HG03439 (cell line): ENCODE results near the gene PDE7B.

Experiments
- ATAC-seq: cut with Tn5 transposase; IDR thresholded peaks from one replicate; pipeline ENCODE4 v1.9.1; 2021; ENCODE audit warnings: mild to moderate bottlenecking, moderate library complexity; ENCODE audit not compliant: unreplicated experiment

Gene PDE7B

DNA sequence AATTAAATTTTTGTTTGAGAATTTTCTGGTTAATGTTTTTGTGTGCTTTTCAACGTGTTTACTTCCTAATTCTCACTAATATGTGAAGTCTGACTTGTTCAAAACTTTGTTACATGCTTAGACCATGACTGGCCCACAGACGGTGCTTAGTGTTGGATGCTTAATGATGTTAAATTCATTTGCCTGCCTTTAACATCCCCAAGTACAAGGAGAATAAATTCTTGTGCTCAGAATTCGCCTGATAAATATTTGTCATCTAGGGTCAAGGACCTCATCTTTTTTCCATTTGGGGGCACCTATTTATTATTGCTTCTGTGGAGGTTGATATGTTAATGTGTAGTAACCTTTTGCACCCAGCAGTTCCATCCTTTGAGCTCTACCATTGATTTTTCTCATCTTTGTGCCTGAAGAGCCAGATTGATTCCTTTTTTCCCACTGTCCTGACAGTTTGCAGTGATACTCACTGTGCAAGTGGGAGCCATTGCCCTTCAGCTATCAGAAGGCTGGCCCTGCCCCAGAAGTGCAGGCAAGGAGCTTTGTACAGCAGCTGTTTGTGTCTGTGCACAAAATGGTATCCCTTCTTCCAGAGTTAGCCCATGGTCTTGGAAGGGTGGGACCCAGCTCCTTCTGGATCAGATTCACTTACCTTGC, 170.8 kb downstream of the PDE7B start:
- ATAC-seq = no peak

DNA sequence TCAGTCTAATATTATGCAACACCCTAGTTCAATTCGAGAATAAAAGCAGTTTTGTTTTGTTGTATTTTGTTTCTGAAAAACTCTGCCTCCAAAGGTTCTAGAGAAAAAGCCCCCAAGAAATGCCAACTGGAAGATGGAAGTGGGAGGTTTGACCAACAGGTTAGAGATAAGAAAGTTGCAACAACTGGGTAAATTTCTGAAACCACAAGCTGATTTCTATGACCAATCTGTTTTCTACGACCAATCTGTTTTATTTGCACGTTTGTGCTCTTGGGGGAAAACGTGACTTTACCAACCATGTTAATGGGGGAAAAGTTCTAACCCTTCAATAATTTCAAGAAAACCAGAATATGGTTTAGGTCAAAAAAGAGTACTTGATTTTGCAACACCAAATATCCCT, 173.2 kb downstream of the PDE7B start:
- ATAC-seq = no peak

DNA sequence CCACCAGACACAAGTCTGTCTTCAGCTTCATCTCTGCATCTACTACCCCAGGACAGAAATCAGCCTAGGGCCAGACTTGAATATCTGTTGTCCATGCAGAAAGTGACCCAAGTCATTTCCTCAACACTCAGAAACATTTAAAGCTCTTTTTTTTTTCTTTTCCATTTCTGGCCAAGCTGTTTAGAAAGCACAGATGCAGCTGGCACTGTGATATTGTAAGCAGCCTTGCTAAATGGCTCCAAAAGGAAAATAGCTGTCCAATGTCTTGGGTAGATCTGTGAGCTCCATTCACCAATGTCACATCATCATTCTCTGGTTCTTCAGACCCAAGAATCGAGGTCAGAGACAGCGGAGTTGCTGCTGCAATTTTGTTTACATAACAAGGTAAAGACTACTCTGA, 174.2 kb downstream of the PDE7B start:
- ATAC-seq = no peak

DNA sequence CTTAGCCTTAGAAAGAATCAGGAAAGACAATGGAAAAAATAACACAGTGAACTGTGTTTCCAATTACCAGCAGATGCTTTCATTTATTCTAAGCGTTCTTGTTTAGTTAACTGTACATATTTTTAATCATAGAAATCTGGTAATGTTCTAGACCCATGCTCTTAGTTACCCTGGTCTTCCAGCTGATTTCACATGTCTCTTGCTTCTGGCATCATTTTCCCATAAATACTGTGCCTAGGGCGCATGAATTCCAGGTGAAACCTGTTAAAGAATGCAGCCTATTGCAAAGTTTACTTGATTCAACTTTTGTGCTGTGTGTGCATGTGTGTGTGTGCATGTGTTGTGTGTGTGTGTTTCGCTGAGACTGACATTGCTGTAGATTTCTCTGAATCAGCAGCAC, 178.6 kb downstream of the PDE7B start:
- ATAC-seq = no peak

DNA sequence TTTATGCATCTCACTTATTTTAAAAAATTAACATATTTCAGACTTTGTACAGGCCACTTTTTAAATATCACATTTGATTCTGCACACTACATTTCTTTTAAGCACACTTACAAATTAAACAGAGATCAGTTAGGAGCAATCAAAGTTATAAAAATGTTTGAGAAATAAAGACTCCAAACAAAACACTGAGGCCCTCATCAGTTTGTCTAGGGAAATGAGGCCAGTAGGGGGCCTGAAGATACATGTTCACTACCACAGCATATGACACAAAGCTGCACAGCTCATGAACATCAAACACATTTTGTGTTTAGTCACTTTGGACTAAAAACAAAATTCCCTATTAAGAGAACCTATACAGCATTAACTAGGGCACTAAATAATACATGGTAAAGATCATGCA, 180.5 kb downstream of the PDE7B start:
- ATAC-seq = no peak

DNA sequence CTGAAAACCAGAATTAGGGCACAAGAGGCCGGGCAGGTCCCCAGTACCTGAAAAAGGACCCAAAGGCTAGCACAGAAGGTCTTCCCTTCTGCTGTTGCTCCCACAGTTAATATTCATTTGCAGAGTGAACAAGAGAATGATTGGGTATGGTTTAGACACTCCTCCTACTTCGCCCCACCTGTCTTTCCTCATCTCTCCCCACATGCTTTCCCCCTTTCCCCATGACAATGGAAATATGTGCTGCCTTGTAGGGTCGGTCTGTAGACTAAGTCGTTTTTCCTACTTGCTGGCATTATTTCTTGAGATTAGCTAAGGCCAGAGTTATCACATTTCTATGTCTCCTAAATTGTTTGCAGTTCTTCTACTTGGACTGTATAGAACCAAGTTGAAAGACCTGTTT, 181.9 kb downstream of the PDE7B start:
- no peak for ATAC-seq

DNA sequence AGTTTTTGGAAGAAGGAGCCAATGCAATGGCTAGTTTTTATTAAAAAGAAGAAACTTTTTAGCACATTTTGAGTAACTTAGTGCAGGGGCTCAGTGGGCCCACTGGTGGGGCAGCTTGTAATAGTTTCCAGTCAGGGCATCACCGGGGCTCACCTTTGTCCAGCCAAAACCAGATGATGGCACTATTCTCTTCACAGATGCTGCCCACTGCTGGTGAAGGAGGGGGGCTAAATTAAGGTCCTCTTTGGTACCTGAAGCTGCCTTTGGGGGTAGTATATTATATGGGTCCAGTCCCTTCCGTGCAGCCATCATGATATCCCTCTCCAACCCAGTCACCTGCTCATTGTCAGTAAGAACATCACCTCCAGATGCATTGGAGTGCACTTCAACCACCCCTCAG, 182.9 kb downstream of the PDE7B start:
- ATAC-seq = no peak

DNA sequence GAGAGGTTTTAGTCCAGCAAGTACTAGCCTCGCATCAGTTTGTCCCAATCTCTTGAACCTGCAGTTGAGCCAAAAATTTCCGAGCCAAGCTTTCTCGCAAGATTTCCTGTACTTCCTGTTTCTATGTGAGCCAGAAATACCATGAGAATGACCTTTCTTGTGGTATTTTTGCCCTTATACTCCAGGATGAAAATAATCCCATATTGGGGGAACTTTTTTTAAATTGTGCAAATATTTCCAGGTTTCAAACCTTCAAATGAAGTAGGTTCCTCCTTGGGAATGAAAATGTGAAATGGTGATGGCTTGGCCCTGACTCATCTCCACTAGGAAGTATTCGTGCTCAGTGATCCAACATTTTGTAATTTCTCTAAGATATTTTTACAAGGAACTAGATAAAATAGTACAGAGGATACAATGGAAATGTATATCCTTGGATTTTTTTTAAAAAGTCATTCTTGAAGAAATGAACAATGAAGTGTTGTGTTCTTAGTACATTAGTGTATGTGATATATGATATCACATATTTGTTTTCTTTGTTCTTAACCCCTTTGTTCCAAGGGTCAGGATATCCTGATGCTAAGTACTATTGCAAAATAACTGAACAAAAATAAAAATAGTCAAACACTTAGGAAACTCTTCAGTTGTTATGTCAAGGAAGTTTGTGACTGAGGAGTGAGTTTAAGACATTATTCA, 184.0 kb downstream of the PDE7B start:
- ATAC-seq = no peak

DNA sequence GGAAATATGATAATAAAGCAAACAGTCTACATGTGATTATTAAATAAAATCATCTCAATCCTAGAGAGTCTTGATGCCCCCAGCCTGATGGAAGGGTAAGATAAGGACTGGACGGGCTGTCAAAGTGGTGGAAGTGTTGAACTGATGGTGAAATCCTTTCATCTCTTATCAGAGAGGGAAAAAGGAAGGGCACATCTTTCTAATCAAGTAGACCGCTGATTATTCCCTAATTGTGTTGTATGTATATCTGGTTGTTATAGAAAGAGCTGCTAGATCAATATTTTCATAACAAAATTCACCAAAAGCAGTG, 184.5 kb downstream of the PDE7B start:
- ATAC-seq = no peak

DNA sequence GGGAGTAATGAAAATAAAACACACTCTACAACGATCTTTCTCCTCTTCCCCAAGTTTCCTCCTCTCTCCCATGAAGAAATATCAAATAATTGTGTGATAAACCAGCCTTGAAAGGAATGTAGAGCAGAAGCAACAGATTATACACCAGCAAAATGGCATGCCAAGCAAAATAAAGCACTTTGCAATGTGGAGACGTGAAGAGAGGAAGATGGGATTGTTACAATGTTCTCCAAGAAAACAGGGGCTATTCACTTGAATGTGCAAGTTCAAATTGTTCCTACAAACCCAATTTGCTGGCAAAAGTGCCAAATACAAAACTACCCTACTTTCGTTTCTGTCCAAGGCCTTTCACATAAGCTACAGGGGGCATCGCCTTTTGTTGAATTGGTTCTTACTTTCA, 185.1 kb downstream of the PDE7B start:
- no peak for ATAC-seq

DNA sequence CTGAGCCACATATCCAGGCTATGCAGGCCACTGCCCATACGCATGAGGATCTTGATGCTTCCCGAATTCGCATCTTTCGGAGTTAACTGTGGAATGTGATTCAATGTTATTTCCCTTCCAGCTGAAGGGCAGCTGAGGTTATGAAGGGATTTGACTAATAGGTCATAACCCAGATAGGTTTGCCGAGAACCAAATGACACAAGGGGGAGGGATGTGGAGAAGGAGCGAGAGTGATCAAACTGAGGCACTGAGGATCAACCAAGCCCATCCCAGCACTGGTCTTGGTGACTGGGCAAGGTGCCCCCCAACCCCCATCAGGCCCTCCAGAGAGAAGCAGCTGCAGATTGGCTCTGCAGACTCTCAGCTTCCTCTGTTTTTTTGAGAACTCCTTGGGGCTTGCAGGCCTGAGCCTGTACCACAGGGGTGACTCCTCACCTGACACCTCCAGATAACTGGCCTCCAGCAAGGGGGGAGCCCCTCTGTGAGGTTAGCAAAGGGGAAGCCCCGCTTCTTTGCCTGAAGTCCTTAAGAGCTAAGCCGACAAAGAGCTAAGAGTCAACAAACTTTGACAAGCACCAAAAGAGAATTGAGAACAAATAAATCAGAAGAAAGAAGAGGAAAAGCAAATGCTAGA, 185.9 kb downstream of the PDE7B start:
- ATAC-seq = peak; percentile 71

DNA sequence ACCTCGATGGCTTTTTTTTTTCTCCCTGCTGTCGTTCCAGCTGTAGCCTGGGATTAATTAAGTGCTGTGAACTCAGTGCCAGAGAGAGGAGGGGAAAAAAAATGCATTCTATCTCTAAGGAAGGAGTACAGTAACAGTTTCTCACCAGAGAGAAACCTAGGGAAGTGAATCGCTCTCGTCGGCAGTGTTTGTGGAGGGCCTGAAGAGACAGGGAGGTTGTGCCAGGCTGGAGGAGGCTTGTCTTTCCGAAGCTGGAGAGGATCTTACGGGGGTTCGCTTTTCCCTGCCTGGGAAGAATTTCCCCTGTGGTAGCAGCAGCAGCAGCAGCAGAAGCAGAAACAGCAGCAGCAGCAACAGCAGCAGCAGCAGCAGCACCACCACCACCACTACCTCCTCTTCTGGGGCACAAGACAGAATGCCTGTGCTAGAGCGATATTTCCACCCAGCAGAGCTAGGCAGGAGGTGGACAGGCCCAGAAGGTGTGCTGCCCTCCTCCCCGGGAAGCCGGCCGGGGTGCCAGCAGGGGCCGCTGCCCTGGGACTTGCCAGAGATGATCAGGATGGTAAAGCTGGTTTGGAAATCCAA, 186.5 kb downstream of the PDE7B start:
- ATAC-seq = no peak

DNA sequence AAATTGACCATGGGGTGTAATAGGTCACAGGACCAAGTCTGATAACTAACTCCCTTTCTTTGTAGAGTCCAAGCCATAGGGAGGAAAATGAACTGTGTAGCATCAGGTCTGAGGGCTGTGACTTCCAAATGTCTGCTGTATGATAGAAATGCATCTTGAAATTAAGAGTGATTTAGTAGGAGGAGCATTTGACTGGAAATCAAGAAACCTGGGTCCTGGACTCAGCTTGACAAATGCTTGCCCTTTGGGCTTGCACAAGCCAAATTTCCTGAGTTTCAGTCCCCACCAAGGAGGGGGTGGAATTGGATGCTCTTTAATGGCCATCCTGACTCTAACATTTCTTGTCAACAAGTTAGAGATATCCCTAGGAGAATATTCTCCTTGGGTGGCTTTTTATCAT, 187.0 kb downstream of the PDE7B start:
- ATAC-seq = no peak

DNA sequence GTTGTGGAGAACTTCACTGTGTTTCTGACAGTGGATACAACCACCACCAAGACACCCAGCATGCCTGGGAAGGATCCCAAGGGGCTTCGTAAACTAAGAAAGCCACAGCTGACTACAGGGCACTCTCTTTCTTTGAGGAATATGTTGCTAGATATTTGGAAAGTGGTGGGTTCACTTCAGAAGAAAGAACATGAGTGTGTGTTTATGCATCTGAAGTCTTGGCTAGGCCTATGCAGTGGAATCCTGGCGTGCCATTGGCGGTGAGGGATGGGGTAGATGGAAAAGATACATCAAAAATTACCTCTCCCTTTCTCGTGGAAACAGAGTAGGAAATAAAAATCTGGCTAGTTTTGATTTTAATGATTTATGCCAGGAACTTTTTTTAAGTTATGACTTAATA, 187.7 kb downstream of the PDE7B start:
- no peak for ATAC-seq

DNA sequence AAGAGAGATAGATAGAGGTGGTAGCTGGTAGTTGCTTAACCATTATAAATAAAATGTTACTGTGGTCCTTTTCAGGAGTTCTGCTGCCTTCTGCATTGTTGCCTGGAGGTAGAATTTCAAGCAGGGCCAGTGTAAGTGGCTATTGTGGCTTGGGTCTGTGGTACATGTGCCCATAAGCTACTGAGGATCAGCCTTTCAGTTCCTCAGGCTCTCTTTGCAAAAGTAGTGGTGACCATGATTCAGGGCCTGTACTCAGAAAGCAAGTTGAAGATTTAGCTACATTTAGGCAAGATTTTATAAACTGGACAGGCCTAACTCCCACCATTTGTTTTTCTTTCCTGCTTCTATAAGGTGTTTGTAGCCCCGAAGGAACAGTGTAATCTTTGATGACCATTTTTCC, 199.0 kb downstream of the PDE7B start:
- no peak for ATAC-seq

DNA sequence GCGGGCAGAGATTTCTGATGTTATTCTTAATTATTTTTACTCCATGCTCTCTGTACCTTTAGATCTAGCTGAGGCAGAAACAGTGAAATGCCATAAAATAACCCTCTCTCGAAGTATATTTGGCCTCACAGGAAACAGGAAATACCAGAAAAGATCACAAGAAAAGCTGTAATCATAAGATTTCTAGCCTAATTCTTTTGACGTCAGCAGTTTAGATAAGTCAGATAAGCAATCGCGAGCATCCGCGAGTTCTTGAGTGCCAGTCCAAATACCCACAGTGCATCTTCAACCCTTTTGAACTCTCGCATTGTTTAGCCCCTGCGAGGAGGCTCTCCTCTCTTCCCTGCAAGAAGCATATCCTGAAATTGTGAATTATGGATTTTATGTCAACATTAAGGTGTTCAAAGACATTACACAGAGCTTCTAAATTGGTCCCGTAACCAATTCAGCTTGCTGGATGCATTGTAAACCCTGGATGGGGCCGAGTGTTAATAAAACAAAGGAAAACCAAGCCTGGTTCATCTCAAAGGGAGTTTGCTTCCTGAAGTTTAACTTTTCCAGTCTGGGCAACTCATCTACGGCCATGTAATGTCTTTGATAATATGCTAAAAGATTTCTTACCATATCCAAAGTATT, 199.8 kb downstream of the PDE7B start:
- no peak for ATAC-seq

DNA sequence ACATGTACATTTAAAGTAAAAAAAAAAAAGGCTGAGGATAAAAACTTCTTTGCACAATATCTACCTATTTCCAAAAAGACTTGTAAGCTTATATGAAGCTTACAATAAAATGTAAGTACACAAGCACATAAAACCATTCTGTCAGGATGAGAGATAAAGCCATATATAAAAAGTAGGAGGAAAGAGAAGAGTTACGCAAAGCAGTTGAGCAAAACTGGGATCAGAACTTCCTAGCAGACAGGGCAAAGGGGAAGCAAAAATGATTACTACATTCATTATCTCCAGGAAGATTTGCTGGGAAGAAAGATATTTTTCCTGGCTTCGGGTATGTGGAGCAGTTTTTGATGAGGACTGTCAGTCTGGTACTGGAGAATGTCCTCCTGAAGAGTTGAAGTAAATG, 200.5 kb downstream of the PDE7B start:
- ATAC-seq = no peak

DNA sequence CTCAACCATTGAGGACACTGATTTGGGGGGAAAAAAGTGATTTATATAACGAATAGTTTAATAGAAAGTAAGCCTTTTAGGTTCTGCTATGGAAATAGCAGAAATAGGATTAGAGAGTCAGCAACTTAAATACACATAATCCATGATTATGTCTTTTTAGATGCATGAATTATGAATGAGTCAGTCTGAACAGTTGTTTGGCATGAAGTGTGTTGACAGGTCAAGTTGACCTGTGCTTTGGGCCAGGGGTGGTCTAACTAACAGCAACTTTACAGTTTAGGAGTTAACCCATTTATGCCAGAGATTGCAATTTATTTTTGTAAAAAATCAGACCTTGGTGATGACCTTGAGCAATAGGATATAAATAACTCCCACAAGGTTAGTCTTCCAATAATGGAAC, 207.4 kb downstream of the PDE7B start:
- no peak for ATAC-seq

DNA sequence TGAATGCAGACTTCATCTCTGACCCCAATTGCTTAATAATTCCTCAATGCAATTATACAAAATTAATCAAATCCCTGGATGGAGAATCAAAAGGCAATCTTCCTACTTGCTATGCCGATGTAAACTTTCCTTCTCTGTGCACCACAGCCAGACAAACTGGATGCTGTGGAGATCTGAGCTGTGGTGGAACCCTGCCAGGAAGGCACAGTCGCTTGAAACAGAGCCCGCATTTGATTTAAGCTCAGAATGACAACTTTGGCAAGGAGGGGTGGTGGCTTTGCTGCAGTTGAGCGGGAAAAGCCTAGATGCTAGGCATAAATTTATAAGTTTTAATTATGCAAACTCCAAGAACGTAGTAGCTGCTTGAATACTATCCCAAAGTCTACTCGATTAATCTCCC, 207.8 kb downstream of the PDE7B start:
- no peak for ATAC-seq

DNA sequence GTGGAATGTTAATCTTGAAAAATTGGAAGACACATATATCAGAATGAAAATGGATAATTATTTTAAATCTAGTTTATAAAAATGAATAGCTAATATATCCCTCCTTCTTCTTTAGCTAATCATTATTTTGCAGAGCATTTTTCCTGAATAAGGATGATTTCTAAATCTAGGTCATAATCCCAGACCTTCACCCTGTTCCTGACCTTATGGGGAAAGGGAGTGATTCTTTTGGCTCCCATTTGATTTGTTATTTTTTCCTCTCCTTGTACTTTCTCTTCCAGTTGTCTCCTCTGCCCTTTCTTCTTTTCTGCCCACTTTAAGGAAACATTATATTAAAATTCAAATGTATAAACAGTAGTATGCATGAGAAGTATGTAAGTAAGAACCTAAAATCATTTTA, 208.6 kb downstream of the PDE7B start:
- no peak for ATAC-seq

DNA sequence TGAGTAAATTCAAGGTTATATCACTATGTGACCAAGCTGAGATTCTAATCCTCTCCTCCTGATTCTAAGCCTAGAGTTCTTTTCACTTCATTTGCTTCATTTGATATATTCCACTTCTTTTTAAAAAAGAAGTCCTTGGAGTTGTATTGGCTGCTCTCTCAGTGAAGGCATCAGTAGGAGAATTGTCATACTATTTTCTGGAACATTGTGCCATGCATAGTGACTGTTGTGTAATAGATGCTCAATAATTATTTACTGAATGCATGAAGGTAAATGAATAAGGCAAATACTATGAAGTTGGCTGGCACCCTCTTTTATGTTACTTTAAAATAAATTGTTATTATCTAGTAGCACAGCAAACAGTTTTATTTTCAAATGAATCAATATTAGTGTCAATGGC, 209.3 kb downstream of the PDE7B start:
- ATAC-seq = no peak

DNA sequence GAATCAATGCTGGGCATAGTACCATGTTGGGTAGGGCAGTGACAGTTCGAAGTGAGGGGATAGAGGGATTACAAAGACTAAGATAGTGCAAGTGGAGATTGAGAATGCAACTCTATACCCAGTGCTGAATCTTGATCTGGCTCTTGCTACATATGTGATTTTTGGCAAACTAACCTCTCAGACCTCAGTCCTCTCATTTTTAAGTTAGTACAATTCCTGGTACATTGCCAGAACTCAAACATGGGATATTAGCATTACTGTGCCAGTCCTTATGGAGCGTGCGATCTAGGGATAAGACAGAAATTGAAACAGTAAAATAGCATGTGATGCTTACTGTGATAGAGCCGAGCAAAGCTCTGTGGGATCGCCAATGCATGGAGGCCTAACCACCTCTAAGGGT, 210.2 kb downstream of the PDE7B start:
- no peak for ATAC-seq
